Activated effector memory CD4-positive, alpha-beta T cell treated with Interleukin-2 at 50 U/mL for 16 hours (primary cell): ENCODE results near the gene ZNF609.

ENCODE experiments used
- DNase-seq: peaks from one replicate; pipeline ENCODE4 v3.0.0-alpha.2; 2020

ZNF609 gene

DNA sequence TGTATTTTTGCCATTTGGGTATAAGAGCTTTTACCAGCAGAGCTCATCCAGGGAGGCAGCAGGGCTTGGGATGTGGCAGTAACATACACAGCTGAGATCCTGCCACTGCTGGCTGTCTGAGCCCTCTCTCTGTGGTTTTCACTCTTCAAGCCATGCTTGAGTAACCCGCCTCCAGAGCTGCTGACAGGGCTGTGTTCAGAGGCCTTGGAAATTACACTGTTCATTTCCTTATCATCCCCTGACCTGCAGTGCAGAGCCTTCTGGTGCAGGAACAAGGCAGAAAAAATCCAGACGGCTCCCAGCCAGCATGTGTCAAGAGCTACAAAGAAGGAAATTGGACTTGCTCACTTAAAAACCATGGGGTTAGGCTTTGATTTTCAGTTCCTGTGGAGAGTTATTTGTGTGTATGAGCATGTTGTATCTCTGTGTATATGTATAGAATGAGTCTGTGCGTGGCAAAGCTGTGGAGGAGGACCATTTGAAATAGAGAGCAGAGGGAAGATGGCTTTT, 47.0 kb downstream of the ZNF609 start:
- DNase-seq = no peak

DNA sequence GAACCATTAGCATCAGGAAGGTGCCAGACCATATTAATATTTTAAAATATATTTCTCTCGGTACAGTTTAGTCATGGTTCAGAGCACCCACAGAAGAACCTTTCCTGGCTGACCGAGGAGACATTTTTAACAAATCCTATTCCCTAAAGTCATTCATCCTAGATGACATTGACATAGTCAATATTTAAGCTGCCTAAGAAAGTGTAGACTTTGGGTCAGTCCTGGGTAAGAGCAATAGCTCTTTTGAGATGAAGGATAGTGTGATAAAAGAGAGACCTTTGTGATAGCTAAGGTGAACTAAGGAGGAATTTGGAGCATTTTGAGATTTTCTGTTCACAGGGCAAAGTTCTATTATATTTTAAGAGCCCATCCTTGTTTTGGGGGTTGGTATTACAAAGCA, 47.5 kb downstream of the ZNF609 start:
- no peak for DNase-seq

DNA sequence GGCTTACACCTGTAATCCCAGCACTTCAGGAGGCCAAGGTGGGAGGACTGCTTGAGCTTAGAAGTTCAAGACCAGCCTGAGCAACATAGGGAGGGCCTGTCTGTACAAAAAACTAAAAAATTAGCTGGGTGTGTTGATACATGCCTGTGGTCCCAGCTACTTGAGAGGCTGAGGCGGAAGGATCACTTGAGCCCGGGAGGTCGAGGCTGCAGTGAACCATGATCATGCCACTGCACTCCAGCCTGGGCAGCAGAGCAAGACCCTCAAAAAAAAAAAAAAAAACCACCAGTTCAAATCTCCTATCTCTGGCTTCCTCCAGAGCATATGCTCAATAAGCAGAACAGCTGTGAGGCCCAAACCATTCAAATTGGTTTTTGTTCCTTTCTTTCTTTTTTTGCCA, 53.4 kb downstream of the ZNF609 start:
- DNase-seq = no peak

DNA sequence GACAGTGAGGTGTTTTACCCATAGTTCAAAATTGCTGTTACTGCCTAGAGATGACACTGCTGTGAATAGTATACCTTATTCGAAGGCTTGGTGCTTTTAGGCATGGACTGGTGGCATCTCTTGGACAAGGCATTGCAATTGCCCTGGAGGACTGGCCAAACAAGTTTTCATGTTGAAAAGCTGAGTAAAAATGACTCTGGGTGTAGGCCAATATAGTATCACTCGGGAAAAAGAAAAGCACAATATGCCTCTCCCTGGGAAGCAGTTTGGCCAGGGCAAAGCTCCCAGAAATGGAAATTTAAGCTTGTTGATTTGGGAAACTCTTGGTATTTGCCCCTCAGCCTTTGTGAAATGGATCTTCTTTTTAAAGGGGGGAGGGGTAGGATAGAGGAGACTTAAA, 54.8 kb downstream of the ZNF609 start:
- DNase-seq = no peak

DNA sequence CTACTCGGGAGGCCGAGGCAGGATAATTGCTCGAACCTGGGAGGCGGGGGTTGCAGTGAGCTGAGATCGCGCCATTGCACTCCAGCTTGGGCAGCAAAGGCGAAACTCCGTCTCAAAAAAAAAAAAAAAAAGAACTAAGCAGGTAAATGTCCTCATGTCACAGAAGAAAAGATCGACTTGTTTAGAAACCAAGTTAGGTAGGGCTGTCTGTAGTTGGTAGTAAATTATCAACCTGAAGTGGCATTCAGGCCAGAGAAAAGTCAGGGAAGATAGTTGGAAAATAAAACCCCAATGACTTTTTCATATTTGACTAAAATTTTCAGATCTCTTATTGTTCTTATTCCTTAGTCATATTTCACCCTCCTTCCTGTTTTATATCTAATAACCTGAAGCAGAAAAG, 55.4 kb downstream of the ZNF609 start:
- no peak for DNase-seq

DNA sequence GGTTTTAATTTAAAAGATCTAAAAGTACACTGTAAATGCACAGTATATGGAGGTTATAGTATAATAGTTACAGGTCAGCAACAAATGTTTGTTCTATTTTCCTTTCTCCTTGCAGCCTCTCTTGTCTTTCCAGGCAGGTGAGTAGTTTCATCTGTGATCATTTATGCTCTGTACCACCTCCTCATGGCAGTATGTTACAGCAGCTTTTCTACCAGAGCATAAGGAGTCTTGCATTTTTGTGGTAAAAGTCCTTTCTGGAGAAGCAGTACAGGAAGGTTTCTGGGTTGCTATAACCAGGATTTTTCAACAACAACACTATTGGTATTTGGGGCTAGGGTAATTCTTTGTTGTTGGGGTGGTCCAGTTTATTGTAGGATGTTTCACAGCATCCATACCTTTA, 59.5 kb downstream of the ZNF609 start:
- no peak for DNase-seq

DNA sequence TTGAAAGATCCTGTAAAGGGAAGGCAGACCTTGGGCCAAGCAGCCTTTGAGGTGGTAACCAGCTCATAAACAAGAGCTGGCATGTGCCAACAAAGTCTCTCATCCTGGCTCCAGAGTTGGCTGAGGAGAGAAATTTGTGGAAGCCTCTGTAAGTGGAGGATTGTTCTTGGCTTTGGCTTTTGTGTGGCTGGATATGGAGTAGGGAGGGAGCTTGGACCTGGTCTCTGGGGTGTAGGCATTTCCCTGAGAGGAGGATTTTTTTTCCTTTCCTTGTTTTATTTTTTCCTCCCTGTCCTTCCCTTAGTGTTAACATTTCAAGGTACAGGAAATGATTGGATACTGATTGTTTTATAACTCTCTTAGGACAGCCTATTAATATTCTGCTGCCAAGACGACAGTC, 60.8 kb downstream of the ZNF609 start:
- DNase-seq = no peak

DNA sequence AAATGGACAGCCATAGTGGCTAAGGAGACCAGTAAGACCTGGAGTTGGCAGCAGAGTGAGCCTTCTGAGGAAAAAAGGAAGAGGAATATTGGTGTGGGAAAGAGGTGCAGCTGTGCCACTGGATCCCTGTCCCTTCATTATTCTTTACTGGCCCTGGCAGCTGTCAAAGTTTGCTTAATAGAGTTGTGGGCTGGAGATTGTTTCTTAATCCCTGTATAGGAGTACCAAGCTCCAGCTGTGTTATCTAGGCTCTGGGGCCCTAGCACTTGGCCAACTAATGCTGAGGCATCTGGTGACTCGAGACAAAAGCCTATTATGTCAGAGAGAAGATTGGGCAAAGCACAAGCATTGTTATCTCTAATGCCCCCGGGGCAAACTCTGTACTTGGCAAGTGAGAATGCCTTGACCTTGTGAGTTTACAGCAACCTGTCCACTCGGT, 61.4 kb downstream of the ZNF609 start:
- DNase-seq = no peak

DNA sequence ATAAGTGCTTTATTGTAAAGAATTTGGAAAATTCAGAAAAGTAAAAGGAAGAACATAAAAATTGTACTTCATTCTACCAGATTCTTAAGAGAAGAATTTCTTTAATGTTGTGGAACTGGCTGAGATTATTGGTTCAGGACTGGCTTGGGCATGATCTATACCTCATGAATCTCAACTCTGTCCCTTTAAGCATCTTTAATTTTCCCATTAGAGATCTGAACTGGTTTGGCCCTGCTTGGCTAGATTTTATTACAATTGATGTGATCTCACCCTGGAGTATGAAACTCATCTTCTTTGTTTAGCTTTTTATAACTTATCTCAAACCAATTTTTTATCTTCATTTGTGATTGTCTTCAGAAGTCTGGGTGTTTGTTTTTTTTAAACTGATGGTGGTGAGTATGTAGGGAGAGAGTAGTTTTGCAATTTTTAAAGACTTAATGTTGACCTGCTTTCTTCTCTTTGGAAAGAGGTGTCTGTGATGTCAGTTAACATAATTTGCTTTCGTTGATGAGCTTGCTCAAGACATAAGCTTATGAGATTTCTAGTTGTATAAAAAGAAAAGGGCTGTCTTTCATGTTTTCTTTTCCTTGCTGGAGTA, 61.9 kb downstream of the ZNF609 start:
- no peak for DNase-seq

DNA sequence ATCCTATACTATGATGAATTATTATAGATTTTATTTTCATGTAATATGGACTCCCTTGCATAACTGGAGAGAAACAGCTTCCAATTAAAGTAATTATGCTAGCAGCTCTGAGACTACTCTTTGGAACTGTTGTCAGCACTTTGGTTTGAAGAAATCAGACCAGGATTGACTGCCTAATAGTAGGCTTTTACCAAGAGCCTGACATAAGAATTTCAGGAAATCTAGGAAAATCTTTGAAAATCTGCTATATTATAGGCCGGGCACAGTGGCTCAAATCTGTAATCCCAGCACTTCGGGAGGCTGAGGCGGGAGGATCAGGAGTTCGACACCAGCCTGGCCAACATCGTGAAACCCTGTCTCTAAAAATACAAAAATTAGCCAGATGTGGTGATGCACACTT, 62.9 kb downstream of the ZNF609 start:
- DNase-seq = no peak

DNA sequence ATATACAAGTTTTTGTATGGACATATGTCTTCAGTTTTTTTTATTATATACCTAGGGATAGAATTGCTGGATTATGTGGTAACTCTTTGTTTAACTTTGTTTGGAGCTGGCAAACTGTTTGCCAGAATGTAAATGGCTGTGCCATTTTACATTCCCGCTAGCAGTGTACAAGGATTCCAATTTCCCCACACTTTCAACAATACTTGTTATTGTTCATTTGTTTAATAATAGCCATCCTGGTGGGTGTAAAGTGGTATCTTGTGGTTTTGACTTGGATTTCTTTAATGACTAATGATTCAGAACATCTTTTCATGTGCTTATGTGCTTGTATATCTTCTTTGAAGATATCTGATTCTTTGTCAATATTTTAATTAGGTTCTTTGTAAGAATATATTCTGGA, 64.4 kb downstream of the ZNF609 start:
- no peak for DNase-seq

DNA sequence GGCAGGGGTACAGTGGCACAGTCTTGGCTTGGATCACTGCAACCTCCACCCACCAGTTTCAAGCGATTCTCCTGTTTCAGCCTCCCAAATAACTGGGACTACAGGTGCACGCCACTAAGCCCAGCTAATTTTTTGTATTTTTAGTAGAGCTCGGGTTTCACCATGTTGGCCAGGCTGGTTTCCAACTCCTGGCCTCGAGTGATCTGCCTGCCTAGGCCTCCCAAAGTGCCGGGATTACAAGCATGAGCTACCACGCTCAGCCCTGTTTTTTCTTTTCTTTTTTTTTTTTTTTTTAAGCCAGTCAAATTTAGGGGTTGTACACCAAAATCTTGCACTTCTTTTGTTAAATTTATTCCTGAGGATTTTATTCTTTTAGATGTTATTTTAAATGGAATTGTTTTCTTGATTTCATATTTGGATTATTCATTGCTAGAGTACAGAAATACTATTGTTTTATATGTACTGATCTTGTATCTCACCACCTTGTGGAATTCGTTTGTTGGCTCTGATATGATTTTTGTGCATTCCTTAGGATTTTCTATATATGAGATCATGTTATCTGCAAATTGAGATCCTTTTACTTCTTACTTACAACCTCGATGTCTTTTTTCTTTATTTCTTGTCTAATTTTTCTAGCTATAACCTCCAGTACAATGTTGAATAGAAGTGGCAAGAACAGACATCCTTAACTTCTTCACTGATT, 65.6 kb downstream of the ZNF609 start:
- DNase-seq = no peak

DNA sequence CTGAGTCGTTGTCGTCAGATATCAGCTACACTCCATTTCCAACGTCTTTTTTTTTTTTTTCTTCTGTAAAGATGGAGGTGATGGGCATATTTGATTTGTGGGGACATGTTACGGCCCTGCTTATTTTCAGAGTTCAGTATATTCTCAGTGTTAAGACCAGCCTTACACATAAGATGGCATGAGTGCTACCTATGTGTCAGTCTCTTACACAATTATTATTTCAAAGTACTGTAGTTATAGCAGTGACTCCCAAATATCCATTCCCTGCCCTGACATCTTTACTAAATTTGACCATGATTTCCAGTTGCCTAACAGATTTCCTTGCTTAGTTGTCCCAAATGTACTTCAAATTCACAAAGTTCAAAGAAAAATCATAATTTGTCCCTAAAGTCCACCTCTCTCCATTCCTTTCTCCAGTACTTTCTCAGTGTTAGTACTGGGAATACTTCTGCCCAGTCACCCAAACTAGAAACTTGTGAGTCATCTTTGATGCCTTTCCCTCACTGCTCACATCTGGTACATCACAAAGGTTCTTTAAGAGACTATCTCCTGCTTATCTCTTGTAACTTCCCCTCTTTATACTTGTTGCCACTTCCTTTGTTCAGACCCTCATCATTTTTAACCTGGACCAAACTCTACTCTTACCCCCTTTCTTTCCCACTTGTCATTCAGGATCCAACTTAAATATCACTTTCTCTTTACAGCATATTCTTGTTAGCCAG, 67.0 kb downstream of the ZNF609 start:
- DNase-seq = no peak

DNA sequence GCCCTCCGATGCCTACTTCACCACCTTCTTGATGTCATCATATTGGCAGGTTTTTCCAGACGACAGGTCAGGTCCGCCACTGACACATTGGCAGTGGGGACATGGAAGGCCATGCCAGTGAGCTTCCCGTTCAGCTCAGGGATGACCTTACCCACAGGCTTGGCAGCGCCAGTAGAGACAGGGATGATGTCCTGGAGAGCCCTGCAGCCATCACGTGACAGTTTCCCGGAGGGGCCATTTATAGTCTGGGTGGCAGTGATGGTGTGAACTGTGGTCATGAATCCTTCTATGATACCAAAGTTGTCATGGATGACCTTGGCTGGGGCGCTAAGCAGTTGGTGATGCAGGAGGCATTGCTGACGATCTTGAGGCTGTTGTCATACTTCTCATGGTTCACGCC, 68.5 kb downstream of the ZNF609 start:
- no peak for DNase-seq

DNA sequence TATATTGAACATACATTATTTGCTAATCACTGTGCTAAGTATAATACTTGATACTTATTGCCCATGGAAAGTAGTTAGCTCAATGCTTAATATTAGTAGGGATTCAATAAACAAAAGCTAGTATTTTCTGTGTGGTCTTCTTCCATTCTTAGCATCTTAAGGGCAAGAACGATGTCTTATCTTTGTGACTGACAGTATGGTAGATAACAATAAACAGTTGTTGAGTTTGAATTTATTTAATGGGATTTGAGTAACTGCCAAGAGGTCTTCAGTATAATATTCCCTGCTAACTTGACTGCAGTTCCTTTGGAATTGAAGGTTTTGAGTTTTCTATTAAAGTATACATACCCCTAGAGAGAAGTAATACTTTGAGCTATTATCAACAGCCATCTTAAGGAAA, 70.1 kb downstream of the ZNF609 start:
- no peak for DNase-seq

DNA sequence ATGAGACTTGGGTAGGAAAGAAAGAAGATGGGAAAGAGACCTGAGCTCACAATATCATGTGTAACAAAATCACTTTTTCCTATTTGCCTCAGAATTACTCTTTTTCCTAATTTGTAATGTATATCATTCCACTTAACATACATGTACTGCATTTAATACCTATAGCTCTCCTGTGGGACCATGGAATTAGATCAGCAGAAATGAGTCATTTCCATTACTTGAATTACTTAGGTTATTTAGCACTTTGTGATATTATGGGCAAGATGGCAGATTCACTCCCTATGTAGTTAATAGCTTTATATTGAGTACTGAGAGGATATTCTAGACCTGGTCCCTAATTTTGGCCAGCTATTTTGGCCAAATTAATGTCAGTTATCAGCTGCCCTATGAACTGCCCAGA, 70.5 kb downstream of the ZNF609 start:
- DNase-seq = no peak

DNA sequence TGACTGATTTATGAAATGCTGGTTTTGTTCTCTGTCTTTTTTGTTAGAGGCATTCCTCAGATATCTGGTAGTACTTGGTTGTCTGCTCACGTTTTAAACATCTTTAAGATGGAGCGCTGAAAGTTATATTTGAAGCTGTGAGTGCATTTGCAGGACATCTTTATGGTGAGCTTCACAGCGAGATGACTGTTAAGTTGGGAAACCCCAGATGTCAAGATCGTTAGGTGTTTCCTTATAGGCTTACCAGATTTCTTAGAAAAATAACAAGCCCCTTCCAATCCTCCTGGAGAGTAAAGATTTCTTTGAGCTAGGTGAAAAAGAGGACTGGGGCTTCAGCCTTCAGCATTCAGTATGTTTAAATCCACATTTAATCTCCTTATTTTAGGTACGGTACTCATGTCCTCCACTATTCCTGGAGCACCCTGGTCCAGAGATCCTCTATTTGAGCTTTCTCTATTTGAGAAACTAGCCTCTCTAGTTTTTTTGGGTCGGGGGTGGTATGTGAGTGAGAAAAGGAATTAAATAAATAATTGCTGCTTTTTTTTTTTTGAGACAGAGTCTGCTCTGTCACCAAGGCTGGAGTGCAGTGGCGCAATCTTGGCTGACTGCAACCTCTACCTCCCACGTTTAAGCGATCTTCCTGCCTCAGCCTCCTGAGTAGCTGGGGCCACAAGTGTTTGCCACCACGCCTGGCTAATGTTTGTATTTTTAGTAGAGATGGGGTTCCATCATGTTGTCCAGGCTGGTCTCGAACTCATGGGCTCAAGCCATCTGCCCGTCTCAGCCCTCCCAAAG, 72.3 kb downstream of the ZNF609 start:
- DNase-seq = no peak

DNA sequence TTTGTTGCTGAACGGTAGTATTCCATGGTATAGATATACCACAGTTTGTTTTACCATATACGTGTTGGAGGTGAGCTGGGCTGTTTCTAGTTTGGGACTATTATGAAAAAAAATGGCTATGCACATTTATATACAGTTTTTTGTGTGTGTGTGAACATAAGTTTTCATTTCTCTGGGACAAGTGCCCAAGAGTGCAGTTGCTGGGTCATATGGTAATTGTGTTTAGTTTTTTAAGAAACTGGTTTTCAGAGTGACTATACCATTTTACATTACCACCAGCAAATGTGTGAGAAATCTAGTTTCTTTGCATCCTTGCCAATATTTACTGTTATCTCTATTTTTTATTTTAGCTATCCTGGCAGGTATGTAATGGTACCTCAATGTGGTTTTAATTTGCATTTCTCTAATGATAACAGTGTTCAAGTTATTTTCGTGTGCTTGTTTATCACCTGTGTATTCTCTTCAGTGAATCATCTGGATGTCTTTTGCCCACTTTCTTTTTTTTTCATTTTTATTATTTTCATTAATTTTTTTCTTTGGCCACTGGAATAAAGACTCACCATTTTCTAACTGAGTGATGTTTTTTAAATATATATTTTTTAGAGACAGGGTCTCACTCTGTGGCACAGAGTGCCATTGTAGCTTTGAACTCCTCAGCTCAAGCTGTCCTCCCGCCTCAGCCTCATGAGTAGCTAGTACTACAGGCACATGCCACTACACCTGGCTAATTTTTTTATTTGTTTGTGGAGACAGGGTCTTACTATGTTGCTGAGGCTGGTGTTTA, 75.3 kb downstream of the ZNF609 start:
- no peak for DNase-seq

DNA sequence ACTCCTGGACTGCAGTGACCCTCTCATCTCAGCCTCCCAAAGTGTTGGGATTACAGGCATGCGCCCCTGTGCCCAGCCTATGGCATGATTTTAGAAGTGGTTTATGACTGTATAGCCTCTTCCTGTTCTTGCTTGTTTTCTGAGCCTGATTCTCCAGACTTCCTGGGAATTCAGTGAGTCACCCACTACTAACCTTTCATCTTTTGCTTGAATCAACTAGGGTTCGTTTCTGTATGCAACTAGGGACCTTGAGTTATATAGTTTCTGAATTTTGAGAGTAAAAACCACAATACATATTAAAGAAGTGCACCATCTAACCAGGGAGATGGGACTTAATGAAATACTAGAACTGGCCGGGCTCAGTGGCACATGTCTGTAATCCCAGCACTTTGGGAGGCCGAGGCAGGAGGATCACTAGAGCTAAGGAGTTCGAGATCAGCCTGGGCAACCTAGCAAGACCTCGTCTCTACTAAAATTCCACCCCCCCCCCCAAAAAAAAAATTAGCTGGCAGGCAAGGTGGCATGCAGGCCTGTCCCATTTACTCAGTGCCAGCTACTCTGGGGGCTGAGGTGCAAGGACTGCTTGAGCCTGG, 76.0 kb downstream of the ZNF609 start:
- DNase-seq = no peak

DNA sequence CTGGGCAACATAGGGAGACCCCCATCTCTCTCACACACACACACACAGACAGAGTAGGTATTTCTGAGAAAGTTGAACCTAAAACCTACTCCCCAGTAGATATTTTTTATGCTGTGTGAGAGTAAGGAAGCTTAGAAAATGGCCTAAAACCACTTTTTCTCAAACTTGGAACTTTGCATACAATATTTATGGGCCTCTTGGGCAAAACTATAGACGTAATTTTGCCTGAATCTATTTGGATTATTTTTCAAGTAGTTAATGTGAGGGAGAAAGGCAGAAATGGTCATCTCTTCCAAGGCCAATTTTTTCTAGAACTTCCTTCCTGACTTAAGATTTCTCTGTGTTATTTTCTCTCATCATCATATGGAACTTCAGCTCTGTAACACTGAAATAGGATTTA, 81.7 kb downstream of the ZNF609 start:
- DNase-seq = no peak

DNA sequence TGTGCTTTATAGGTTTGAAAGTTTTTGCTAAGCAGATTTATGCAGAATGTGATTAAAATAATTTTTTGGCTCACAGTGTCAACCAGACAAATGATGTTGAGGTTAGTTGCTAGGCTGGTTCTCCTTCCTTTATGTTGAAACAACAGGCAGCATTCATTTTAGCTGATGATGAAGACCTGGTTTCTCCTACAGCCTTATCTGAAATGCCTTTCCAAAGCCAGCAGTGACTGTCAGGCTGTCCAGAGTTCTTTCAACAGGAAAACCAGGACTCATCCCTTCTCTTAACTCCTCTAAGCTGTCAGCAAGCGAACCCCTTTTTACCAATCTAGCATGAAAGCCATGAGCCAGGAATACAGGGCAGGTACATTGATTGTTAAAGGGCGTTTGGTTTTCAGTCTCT, 84.1 kb downstream of the ZNF609 start:
- no peak for DNase-seq

DNA sequence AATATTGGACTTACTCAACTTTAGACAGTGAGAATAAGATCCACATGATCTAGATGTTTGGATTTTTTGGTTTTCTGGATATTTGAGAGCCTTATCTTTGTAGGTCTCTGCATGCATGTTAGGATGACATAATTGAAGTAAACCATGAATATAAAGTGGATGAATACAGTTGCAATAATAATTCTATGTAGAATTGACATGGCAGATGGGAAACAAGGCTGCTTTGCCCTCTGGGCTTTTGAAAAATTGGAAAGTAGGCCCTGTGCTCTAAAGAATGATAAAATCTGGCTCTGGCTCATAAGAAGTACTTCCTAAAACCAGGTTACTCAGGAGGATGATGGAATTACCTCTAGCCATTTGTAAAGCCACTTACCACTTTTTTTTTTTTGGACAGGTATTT, 86.9 kb downstream of the ZNF609 start:
- DNase-seq = no peak
